Measurements from ENCODE around the gene ITGB4. TPM values are rescaled to one million over a fixed set of nuclear protein-coding genes. Genes with fewer than 3 reads are reported as not detected.

ITGB4 gene
- total RNA-seq, 1 donor from 2014 or later, result not detected

- Histone ChIP-seq H3K79me2 (ENCODE audit: low read depth) (no peaks in the 10 kb centered on the region), H3K4me1 (no peaks in the 10 kb centered on the region), H3K4me2 (no peak overlapping the region), H4K20me1 (ENCODE audit: low read depth) (peaks cover 3% of the 10 kb centered on the region), H3F3A (ENCODE audit: low read depth) (peaks cover 9% of the 10 kb centered on the region), H3K27me3 (no peaks in the 10 kb centered on the region), H3K36me3 (no peaks in the 10 kb centered on the region), H3K4me3 (no peak overlapping the region), H3K9ac (no peak overlapping the region), H3K9me3 (ENCODE audit: low read depth) (no peaks in the 10 kb centered on the region), H3K27ac (no peak overlapping the region), H2AFZ (replicated peaks) (no peak overlapping the region)
- Mint-ChIP-seq H3K4me3 (no peak overlapping the region), H3K27ac (no peak overlapping the region), H3K9me3 (no peaks in the 10 kb centered on the region), H3K27me3 (ENCODE audit: insufficient read depth, low read depth) (peaks cover 2% of the 10 kb centered on the region), H3K4me1 (no peaks in the 10 kb centered on the region), H3K36me3 (peaks cover 21% of the 10 kb centered on the region)
- DNase-seq (ENCODE audit: low spot score), result no peak
- TF ChIP-seq EZH2 (IDR thresholded peaks at IDR 0.05) (no peak), EZH2phosphoT487 (IDR thresholded peaks at IDR 0.05) (no peak), CTCF (IDR thresholded peaks at IDR 0.05) (no peak)
Observed at GRCh38 chr17:75706042-75706728, 15.1 kb upstream of the ITGB4 start.

- H3F3A ChIP-seq (ENCODE audit: low read depth), result peaks cover 9% of the 10 kb centered on the region
- peaks cover 3% of the 10 kb centered on the region for H4K20me1 ChIP-seq (ENCODE audit: low read depth)
- peaks cover 15% of the 10 kb centered on the region for H3K36me3 Mint-ChIP-seq
- no peak overlapping the region for H3K4me3 Mint-ChIP-seq
- H3K36me3 ChIP-seq, result no peaks in the 10 kb centered on the region
- no peaks in the 10 kb centered on the region for H3K4me1 ChIP-seq
- H3K27ac Mint-ChIP-seq, result no peak overlapping the region
- no peaks in the 10 kb centered on the region for H3K9me3 Mint-ChIP-seq
- H3K79me2 ChIP-seq (ENCODE audit: low read depth), result no peaks in the 10 kb centered on the region
- no peak overlapping the region for H3K27ac ChIP-seq
- H3K4me1 Mint-ChIP-seq, result no peaks in the 10 kb centered on the region
- no peak overlapping the region for H3K9ac ChIP-seq
- DNase-seq (ENCODE audit: low spot score), result no peak
- H2AFZ ChIP-seq (replicated peaks), result no peak overlapping the region
- no peaks in the 10 kb centered on the region for H3K9me3 ChIP-seq (ENCODE audit: low read depth)
- H3K4me2 ChIP-seq, result no peak overlapping the region
- peaks cover 4% of the 10 kb centered on the region for H3K27me3 Mint-ChIP-seq (ENCODE audit: insufficient read depth, low read depth)
- no peaks in the 10 kb centered on the region for H3K27me3 ChIP-seq
- TF ChIP-seq EZH2phosphoT487 (IDR thresholded peaks at IDR 0.05), result no peak
- TF ChIP-seq EZH2 (IDR thresholded peaks at IDR 0.05), result no peak
- no peak for TF ChIP-seq CTCF (IDR thresholded peaks at IDR 0.05)
- no peak overlapping the region for H3K4me3 ChIP-seq
Observed at GRCh38 chr17:75707079-75707571, 14.1 kb upstream of the ITGB4 start.

- DNase-seq (ENCODE audit: low spot score), result no peak
- TF ChIP-seq EZH2 (IDR thresholded peaks at IDR 0.05) (no peak), EZH2phosphoT487 (IDR thresholded peaks at IDR 0.05) (no peak), CTCF (IDR thresholded peaks at IDR 0.05) (no peak)
- Mint-ChIP-seq H3K27me3 (ENCODE audit: insufficient read depth, low read depth) (peaks cover 11% of the 10 kb centered on the region), H3K4me1 (no peaks in the 10 kb centered on the region), H3K9me3 (no peaks in the 10 kb centered on the region), H3K36me3 (no peaks in the 10 kb centered on the region), H3K4me3 (no peak overlapping the region), H3K27ac (no peak overlapping the region)
- Histone ChIP-seq H3K79me2 (ENCODE audit: low read depth) (no peaks in the 10 kb centered on the region), H3K4me3 (no peak overlapping the region), H3K9ac (no peak overlapping the region), H3K4me2 (no peak overlapping the region), H3K4me1 (no peaks in the 10 kb centered on the region), H3F3A (ENCODE audit: low read depth) (peaks cover 9% of the 10 kb centered on the region), H2AFZ (replicated peaks) (no peak overlapping the region), H4K20me1 (ENCODE audit: low read depth) (peaks cover 3% of the 10 kb centered on the region), H3K27ac (no peak overlapping the region), H3K9me3 (ENCODE audit: low read depth) (no peaks in the 10 kb centered on the region), H3K27me3 (peaks cover 5% of the 10 kb centered on the region), H3K36me3 (no peaks in the 10 kb centered on the region)
Observed at GRCh38 chr17:75712446-75712845, 8.8 kb upstream of the ITGB4 start.

Measured in neural progenitor cell (in vitro differentiated cells).